Measurements from ENCODE around the gene TYK2.

- TF ChIP-seq POLR2A (IDR thresholded peaks at IDR 0.05), result no peak
- no peak for TF ChIP-seq CTCF (IDR thresholded peaks at IDR 0.05)
Measured at GRCh38 chr19:10427169-10427568, 46.8 kb upstream of the TYK2 start.
